Loucy (cell line): Measurements from ENCODE around the gene SUGP1.
"Not testable (repeated sequence)": the region's sequence is repeated elsewhere in the genome, so short reads cannot be mapped to it uniquely, and the experiment has no call there.

Experiments used
- H2AFZ ChIP-seq: fragments of 200-600 bp; sonication (generic); 2 replicates; pipeline ENCODE4 v1.6.0; 2016; ENCODE audit warnings: antibody characterized with exemption, mild to moderate bottlenecking, low read length, moderate library complexity
- H3F3A ChIP-seq: fragments of 200-600 bp; 2 replicates; pipeline ENCODE4 v1.6.0; 2016; ENCODE audit warnings: antibody characterized with exemption, low read depth, mild to moderate bottlenecking
- H3K27me3 ChIP-seq: fragments of 200-600 bp; sonication (generic); 2 replicates; pipeline ENCODE4 v1.6.1; 2014; ENCODE audit warnings: low read length, mild to moderate bottlenecking; ENCODE audit not compliant: insufficient read depth, poor library complexity, severe bottlenecking
- H3K36me3 ChIP-seq: fragments of 200-600 bp; sonication (generic); 2 replicates; pipeline ENCODE4 v1.6.1; 2016; ENCODE audit warnings: low read length; ENCODE audit not compliant: insufficient read depth
- H3K4me1 ChIP-seq: fragments of 200-600 bp; sonication (generic); 2 replicates; pipeline ENCODE4 v1.5.1; 2014; ENCODE audit warnings: low read length, mild to moderate bottlenecking; ENCODE audit not compliant: insufficient read depth, poor library complexity, severe bottlenecking
- H3K4me2 ChIP-seq: fragments of 200-600 bp; sonication (generic); 2 replicates; pipeline ENCODE4 v1.6.0; 2014; ENCODE audit warnings: antibody characterized with exemption, low read length, low read depth, mild to moderate bottlenecking; ENCODE audit not compliant: poor library complexity, severe bottlenecking
- H3K4me3 ChIP-seq: fragments of 200-600 bp; sonication (generic); 2 replicates; pipeline ENCODE4 v1.5.1; 2014; ENCODE audit warnings: low read length, mild to moderate bottlenecking, mixed read lengths; ENCODE audit not compliant: poor library complexity, severe bottlenecking
- H3K79me2 ChIP-seq: fragments of 200-600 bp; sonication (generic); 2 replicates; pipeline ENCODE4 v1.6.1; 2014; ENCODE audit warnings: low read length; ENCODE audit not compliant: insufficient read depth
- H3K9ac ChIP-seq: fragments of 200-600 bp; sonication (generic); 2 replicates; pipeline ENCODE4 v1.6.0; 2014; ENCODE audit warnings: mild to moderate bottlenecking, low read depth, low read length, moderate library complexity; ENCODE audit not compliant: poor library complexity, severe bottlenecking
- H3K9me2 ChIP-seq: fragments of 200-600 bp; sonication (generic); replicated peaks from 2 replicates; pipeline ENCODE4 v1.6.1; 2016; ENCODE audit warnings: low read depth, low read length, mixed read lengths
- H3K9me3 ChIP-seq: fragments of 200-600 bp; sonication (generic); 2 replicates; pipeline ENCODE4 v1.6.1; 2014; ENCODE audit warnings: mild to moderate bottlenecking, antibody characterized with exemption, low read length, low read depth; ENCODE audit not compliant: insufficient read depth
- H4K20me1 ChIP-seq: fragments of 200-600 bp; sonication (generic); 2 replicates; pipeline ENCODE4 v1.6.0; 2014; ENCODE audit warnings: antibody characterized with exemption, low read length, mild to moderate bottlenecking; ENCODE audit not compliant: insufficient read depth, poor library complexity, severe bottlenecking
- CTCF ChIP-seq: fragments of 200-600 bp; sonication (generic); conservative IDR thresholded peaks from 2 replicates; pipeline ENCODE4 v1.5.1; 2014; ENCODE audit warnings: mild to moderate bottlenecking, antibody characterized with exemption, low read length
- EZH2phosphoT487 ChIP-seq: fragments of 200-600 bp; IDR thresholded peaks from 2 replicates; pipeline ENCODE4 v1.6.1; 2018; ENCODE audit warnings: antibody characterized with exemption, mild to moderate bottlenecking, moderate library complexity, borderline replicate concordance

The SUGP1 gene

GRCh38 chr19:19257137-19257536 is 63.2 kb downstream of the SUGP1 start:
- no peaks in the 10 kb centered on the region for H3F3A ChIP-seq
- H3K27me3 ChIP-seq, result no peaks in the 10 kb centered on the region
- no peak overlapping the region for H3K4me2 ChIP-seq
- no peaks in the 10 kb centered on the region for H4K20me1 ChIP-seq
- H3K79me2 ChIP-seq, result no peaks in the 10 kb centered on the region
- no peak for TF ChIP-seq CTCF
- TF ChIP-seq EZH2phosphoT487, result no peak
- no peak overlapping the region for H3K9ac ChIP-seq
- H3K36me3 ChIP-seq, result no peaks in the 10 kb centered on the region
- H2AFZ ChIP-seq, result no peak overlapping the region
- H3K9me3 ChIP-seq, result no peaks in the 10 kb centered on the region
- H3K9me2 ChIP-seq, result no peaks in the 10 kb centered on the region
- H3K4me3 ChIP-seq, result no peak overlapping the region
- no peaks in the 10 kb centered on the region for H3K4me1 ChIP-seq

GRCh38 chr19:19256072-19256969 is 64.0 kb downstream of the SUGP1 start:
- Histone ChIP-seq H3K9me2 (no peaks in the 10 kb centered on the region), H4K20me1 (no peaks in the 10 kb centered on the region), H3F3A (no peaks in the 10 kb centered on the region), H3K4me2 (no peak overlapping the region), H3K4me1 (no peaks in the 10 kb centered on the region), H2AFZ (no peak overlapping the region), H3K4me3 (no peak overlapping the region), H3K9me3 (no peaks in the 10 kb centered on the region), H3K27me3 (no peaks in the 10 kb centered on the region), H3K79me2 (no peaks in the 10 kb centered on the region), H3K36me3 (no peaks in the 10 kb centered on the region), H3K9ac (no peak overlapping the region)
- TF ChIP-seq EZH2phosphoT487 (no peak), CTCF (no peak)

DNA sequence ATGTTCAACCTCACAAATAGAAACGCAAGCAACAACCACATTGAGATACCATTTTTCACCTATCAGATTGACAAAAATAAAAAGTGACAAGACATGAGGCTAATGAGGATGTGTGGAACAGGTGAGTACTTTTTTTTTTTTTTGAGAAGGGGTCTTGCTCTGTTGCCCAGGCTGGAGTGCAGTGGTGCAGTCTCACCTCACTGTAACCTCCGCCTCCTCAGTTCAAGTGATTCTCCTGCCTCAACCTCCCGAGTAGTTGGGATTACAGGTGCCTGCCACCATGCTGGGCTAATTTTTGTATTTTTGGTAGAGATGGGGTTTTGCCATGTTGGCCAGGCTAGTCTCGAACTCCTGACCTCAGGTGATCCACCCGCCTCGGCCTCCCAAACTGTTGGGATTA is 66.9 kb downstream of the SUGP1 start:
- not testable (repeated sequence) for H3K4me3 ChIP-seq, H3K9ac ChIP-seq, H3K27me3 ChIP-seq, H3K9me2 ChIP-seq, H4K20me1 ChIP-seq, H3F3A ChIP-seq, H3K79me2 ChIP-seq, H3K36me3 ChIP-seq, H2AFZ ChIP-seq, H3K4me2 ChIP-seq, H3K9me3 ChIP-seq, H3K4me1 ChIP-seq
